ENCODE measurements around the gene ZNF91. TPM values are rescaled to one million over a fixed set of nuclear protein-coding genes. Genes with fewer than 3 reads are reported as not detected.
"Not testable (repeated sequence)": the region's sequence is repeated elsewhere in the genome, so short reads cannot be mapped to it uniquely, and the experiment has no call there.

Gene ZNF91
- polyA plus RNA-seq, 1 experiment, result 18.7 TPM

DNA sequence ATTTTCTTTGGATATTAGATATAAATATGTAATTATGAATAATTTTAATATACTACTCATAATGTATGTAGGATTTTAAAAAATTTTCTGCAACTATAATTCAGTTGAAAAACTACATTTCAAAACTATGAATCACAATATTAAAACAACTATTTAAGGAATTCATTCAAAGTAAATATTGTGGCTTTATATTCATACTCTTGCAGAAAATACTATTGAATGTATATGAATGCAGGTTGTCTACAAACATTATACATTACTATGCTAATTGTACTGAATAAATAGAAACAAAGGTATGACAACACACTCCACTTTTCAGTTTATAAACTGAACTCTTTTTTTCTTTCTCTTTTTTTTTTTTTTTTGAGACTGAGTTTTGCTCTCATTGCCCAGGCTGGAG is 14.2 kb downstream of the ZNF91 start:
- no peak for DNase-seq (ENCODE audit: low read depth, low spot score)
- peaks cover 48% of the 10 kb centered on the region for H3K9me3 ChIP-seq (ENCODE audit: control insufficient read depth, insufficient read depth, low read length)
- no peaks in the 10 kb centered on the region for H3K27me3 ChIP-seq (ENCODE audit: control insufficient read depth, insufficient read depth, low read length)
- no peak overlapping the region for H3K4me3 ChIP-seq (ENCODE audit: low read depth, low read length)
- no peak overlapping the region for H3K27ac ChIP-seq (ENCODE audit: low read depth, low read length)
- ChIA-PET POLR2A (no interaction called here), CTCF (no interaction called here)
- TF ChIP-seq, protein P1, sequence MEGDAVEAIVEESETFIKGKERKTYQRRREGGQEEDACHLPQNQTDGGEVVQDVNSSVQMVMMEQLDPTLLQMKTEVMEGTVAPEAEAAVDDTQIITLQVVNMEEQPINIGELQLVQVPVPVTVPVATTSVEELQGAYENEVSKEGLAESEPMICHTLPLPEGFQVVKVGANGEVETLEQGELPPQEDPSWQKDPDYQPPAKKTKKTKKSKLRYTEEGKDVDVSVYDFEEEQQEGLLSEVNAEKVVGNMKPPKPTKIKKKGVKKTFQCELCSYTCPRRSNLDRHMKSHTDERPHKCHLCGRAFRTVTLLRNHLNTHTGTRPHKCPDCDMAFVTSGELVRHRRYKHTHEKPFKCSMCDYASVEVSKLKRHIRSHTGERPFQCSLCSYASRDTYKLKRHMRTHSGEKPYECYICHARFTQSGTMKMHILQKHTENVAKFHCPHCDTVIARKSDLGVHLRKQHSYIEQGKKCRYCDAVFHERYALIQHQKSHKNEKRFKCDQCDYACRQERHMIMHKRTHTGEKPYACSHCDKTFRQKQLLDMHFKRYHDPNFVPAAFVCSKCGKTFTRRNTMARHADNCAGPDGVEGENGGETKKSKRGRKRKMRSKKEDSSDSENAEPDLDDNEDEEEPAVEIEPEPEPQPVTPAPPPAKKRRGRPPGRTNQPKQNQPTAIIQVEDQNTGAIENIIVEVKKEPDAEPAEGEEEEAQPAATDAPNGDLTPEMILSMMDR (IDR thresholded peaks at IDR 0.05; ENCODE audit: low read depth, low read length), result no peak

DNA sequence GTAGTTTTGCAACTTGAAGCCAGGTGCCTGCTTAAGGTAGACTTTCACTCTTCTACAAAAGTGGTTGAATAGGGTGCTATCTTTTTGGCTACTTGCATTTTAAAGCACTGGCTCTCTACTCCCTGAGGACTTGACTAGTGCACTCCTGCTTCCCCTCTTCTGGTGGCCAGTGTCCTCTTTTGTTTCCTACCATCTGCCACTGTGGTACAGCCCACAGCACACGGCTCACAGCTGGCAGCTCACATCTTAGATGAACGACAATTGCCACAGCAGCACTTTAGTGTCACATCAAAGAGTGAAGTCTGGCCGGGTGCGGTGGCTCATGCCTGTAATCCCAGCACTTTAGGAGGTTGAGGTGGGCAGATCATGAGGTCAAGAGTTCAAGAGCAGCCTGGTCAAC is 15.6 kb downstream of the ZNF91 start:
- H3K4me3 ChIP-seq (ENCODE audit: low read depth, low read length); POLR2A ChIA-PET; H3K27me3 ChIP-seq (ENCODE audit: control insufficient read depth, insufficient read depth, low read length); H3K27ac ChIP-seq (ENCODE audit: low read depth, low read length); CTCF ChIA-PET; DNase-seq (ENCODE audit: low read depth, low spot score): not testable (repeated sequence)
- H3K9me3 ChIP-seq (ENCODE audit: control insufficient read depth, insufficient read depth, low read length), result peaks cover 45% of the 10 kb centered on the region

DNA sequence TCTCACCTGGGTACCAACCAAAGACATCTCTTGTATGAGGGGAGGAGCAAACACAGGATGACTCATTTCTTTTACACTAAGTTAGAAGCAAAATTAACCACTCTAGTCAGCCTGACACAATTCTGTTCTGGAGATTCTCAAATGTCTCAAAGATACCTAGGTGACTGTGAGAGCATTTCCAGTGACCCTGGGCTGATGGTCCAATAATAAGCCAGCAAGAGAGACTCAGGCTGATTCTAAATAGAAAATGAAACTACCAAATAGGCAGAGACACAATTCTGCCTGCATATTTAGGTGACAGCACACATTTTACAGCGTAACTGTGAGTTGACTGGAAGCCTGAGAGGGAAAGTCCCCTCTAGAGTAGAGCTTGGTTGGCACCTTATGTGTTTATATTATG is 16.3 kb downstream of the ZNF91 start:
- ChIA-PET CTCF (no interaction called here), POLR2A (no interaction called here)
- H3K27ac ChIP-seq (ENCODE audit: low read depth, low read length), result no peak overlapping the region
- H3K9me3 ChIP-seq (ENCODE audit: control insufficient read depth, insufficient read depth, low read length), result peaks cover 38% of the 10 kb centered on the region
- no peak overlapping the region for H3K4me3 ChIP-seq (ENCODE audit: low read depth, low read length)
- TF ChIP-seq, protein P1 (IDR thresholded peaks at IDR 0.05; ENCODE audit: low read depth, low read length), result no peak
- no peak for DNase-seq (ENCODE audit: low read depth, low spot score)
- no peaks in the 10 kb centered on the region for H3K27me3 ChIP-seq (ENCODE audit: control insufficient read depth, insufficient read depth, low read length)

DNA sequence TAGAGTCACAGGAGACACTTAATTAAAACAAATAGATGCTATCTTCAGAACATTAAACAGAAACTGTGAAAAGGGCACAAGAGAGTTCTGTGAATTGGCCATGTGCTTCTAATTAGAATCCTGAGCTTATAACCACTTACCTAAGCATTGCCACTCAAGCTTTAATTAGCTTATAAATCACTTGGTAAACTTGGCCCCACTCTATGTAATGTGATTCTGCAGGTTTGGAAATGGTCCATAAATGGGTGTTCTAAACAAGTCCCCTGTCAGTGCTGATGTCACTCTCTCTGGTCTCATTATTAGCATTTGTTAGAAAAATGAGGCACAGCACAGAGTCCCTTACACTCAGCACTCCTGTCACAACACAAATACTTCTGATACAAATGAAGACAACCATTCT is 18.0 kb downstream of the ZNF91 start:
- Histone ChIP-seq H3K27me3 (ENCODE audit: control insufficient read depth, insufficient read depth, low read length) (no peaks in the 10 kb centered on the region), H3K4me3 (ENCODE audit: low read depth, low read length) (no peak overlapping the region), H3K9me3 (ENCODE audit: control insufficient read depth, insufficient read depth, low read length) (peaks cover 36% of the 10 kb centered on the region), H3K27ac (ENCODE audit: low read depth, low read length) (no peak overlapping the region)
- POLR2A ChIA-PET, result no interaction called here
- DNase-seq (ENCODE audit: low read depth, low spot score), result no peak
- TF ChIP-seq, protein P1 (IDR thresholded peaks at IDR 0.05; ENCODE audit: low read depth, low read length), result no peak
- CTCF ChIA-PET, result no interaction called here

DNA sequence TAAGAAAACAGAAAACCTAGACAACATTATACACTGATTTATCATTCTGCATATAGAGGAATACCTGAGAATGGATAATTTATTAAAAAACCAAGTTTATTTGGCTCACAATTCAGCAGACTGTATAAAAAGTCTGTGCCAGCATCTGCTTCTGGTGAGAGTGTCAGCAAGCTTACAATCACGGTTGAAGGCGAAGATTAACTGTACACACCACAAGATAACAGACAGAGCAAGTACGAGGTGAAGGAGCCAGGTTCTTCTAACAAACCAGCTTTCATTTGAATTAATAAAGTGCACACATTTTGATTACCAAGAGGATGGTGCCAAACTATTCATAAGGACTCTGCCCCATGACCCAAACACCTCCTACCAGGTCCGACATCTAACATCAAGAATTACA is 28.8 kb downstream of the ZNF91 start:
- Histone ChIP-seq H3K27ac (ENCODE audit: low read depth, low read length) (no peak overlapping the region), H3K27me3 (ENCODE audit: control insufficient read depth, insufficient read depth, low read length) (no peaks in the 10 kb centered on the region), H3K9me3 (ENCODE audit: control insufficient read depth, insufficient read depth, low read length) (peaks cover 50% of the 10 kb centered on the region), H3K4me3 (ENCODE audit: low read depth, low read length) (no peak overlapping the region)
- CTCF ChIA-PET, result no interaction called here
- POLR2A ChIA-PET, result no interaction called here
- no peak for DNase-seq (ENCODE audit: low read depth, low spot score)
- TF ChIP-seq, protein P1 (IDR thresholded peaks at IDR 0.05; ENCODE audit: low read depth, low read length), result no peak

DNA sequence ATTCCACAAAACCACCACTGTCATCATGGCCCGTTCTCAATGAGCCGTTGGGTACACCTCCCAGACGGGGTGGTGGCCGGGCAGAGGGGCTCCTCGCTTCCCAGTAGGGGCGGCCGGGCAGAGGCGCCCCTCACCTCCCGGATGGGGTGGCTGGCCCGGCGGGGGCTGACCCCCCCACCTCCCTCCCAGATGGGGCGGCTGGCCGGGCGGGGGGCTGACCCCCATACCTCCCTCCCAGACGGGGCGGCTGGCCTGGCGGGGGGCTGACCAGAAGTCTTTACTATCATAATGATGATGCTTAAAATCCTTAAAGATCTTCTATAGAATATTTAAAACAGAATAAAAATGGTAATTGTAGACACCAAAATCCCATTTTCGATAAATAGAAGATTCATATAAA is 29.2 kb downstream of the ZNF91 start:
- H3K9me3 ChIP-seq (ENCODE audit: control insufficient read depth, insufficient read depth, low read length), result peaks cover 49% of the 10 kb centered on the region
- H3K4me3 ChIP-seq (ENCODE audit: low read depth, low read length); H3K27ac ChIP-seq (ENCODE audit: low read depth, low read length); DNase-seq (ENCODE audit: low read depth, low spot score); CTCF ChIA-PET; POLR2A ChIA-PET; H3K27me3 ChIP-seq (ENCODE audit: control insufficient read depth, insufficient read depth, low read length): not testable (repeated sequence)

All from AG04450 (cell line).